OCI-LY3 (cell line): Measurements from ENCODE around the gene ETNK2.

ENCODE experiments used
- CTCF ChIP-seq: fragments of 200-600, 300-600 bp; sonication (generic); IDR thresholded peaks from 2 replicates; pipeline ENCODE4 v1.5.1; 2014; ENCODE audit warnings: antibody characterized with exemption, low read length, low read depth
- EZH2phosphoT487 ChIP-seq: fragments of 200-600 bp; shearing (Covaris generic); IDR thresholded peaks from 2 replicates; pipeline ENCODE4 v1.6.1; 2018; ENCODE audit warnings: antibody characterized with exemption, mixed run types, low read depth

GRCh38 chr1:204104331-204105130, 47.3 kb downstream of the ETNK2 start:
- no peak for TF ChIP-seq CTCF
- TF ChIP-seq EZH2phosphoT487: no peak
